SIG-M5 treated with dmso at 0.1 percent for 504 hours (cell line): Measurements from ENCODE around the gene FSTL1.

ENCODE experiments used
- DNase-seq: peaks from one replicate; lab custom pipeline; 2025; ENCODE audit not compliant: unreplicated experiment; lab: John Stamatoyannopoulos, UW

Gene FSTL1

GRCh38 chr3:120469440-120469839, 18.6 kb upstream of the FSTL1 start:
- peak; percentile 42 for DNase-seq

- no peak for DNase-seq
Measured at GRCh38 chr3:120468635-120469295, 18.0 kb upstream of the FSTL1 start.

- DNase-seq: no peak
Measured at GRCh38 chr3:120462409-120462959, 11.7 kb upstream of the FSTL1 start.

GRCh38 chr3:120461416-120461815, 10.6 kb upstream of the FSTL1 start:
- no peak for DNase-seq

- no peak for DNase-seq
Measured at GRCh38 chr3:120460862-120461261, 10.1 kb upstream of the FSTL1 start.

GRCh38 chr3:120460181-120460790, 9.5 kb upstream of the FSTL1 start:
- no peak for DNase-seq

- no peak for DNase-seq
Measured at GRCh38 chr3:120459196-120459595, 8.4 kb upstream of the FSTL1 start.

- DNase-seq: no peak
Measured at GRCh38 chr3:120457827-120458226, 7.0 kb upstream of the FSTL1 start.

- no peak for DNase-seq
Measured at GRCh38 chr3:120454076-120454689, 3.4 kb upstream of the FSTL1 start.

- no peak for DNase-seq
Measured at GRCh38 chr3:120452816-120453215, 2.0 kb upstream of the FSTL1 start.

GRCh38 chr3:120451806-120452205, 1.0 kb upstream of the FSTL1 start:
- no peak for DNase-seq

- DNase-seq: no peak
Measured at GRCh38 chr3:120451272-120451761, 525 bp upstream of the FSTL1 start.

GRCh38 chr3:120449701-120450599, 842 bp downstream of the FSTL1 start:
- no peak for DNase-seq

GRCh38 chr3:120449251-120449650, 1.5 kb downstream of the FSTL1 start:
- no peak for DNase-seq

- DNase-seq: no peak
Measured at GRCh38 chr3:120448756-120449155, 2.0 kb downstream of the FSTL1 start.

- DNase-seq: no peak
Measured at GRCh38 chr3:120446891-120447668, 3.7 kb downstream of the FSTL1 start.

- no peak for DNase-seq
Measured at GRCh38 chr3:120445654-120446053, 5.1 kb downstream of the FSTL1 start.

- no peak for DNase-seq
Measured at GRCh38 chr3:120443626-120444123, 7.1 kb downstream of the FSTL1 start.

GRCh38 chr3:120442975-120443517, 7.7 kb downstream of the FSTL1 start:
- no peak for DNase-seq

GRCh38 chr3:120441776-120442175, 9.0 kb downstream of the FSTL1 start:
- no peak for DNase-seq
